HUES64 (cell line): Measurements from ENCODE around the gene BMP8B.

Source experiments
- H3K27ac ChIP-seq: 2 replicates; pipeline ENCODE4 v1.7.0; 2013; ENCODE audit warnings: low read depth, low read length, inconsistent platforms
- H3K27me3 ChIP-seq: 2 replicates; pipeline ENCODE4 v1.6.1; 2013; ENCODE audit warnings: mild to moderate bottlenecking, low read length; ENCODE audit not compliant: insufficient read depth
- H3K36me3 ChIP-seq: 2 replicates; pipeline ENCODE4 v1.6.1; 2013; ENCODE audit warnings: mild to moderate bottlenecking, low read length; ENCODE audit not compliant: insufficient read depth
- H3K4me1 ChIP-seq: 2 replicates; pipeline ENCODE4 v1.6.1; 2013; ENCODE audit warnings: mild to moderate bottlenecking, low read length, moderate library complexity; ENCODE audit not compliant: insufficient read depth
- H3K4me3 ChIP-seq: 2 replicates; pipeline ENCODE4 v1.5.1; 2013; ENCODE audit warnings: mild to moderate bottlenecking, low read length, moderate library complexity
- H3K9ac ChIP-seq: 2 replicates; pipeline ENCODE4 v1.6.1; 2013; ENCODE audit warnings: mild to moderate bottlenecking, low read depth, low read length
- H3K9me3 ChIP-seq: 2 replicates; pipeline ENCODE4 v1.6.1; 2013; ENCODE audit warnings: low read depth, low read length; ENCODE audit not compliant: insufficient read depth
- WGBS: fragments of 150-250, 120-280 bp; methylation state at CpG from one replicate; pipeline ENCODE4 v1.1.7; 2013; ENCODE audit warnings: missing lambda C conversion rate; 5-methylcytosine and 5-hydroxymethylcytosine counted together

Gene BMP8B

GRCh38 chr1:39754906-39755504, 33.7 kb downstream of the BMP8B start:
- Histone ChIP-seq H3K27me3 (no peaks in the 10 kb centered on the region), H3K4me1 (no peaks in the 10 kb centered on the region), H3K36me3 (peaks cover 66% of the 10 kb centered on the region), H3K27ac (no peak overlapping the region), H3K9me3 (no peaks in the 10 kb centered on the region), H3K9ac (no peak overlapping the region), H3K4me3 (no peak overlapping the region)
- WGBS: 92% methylated on average over 2 of the region's 2 CpGs

GRCh38 chr1:39754026-39754570, 34.6 kb downstream of the BMP8B start:
- Histone ChIP-seq H3K27me3 (no peaks in the 10 kb centered on the region), H3K9ac (no peak overlapping the region), H3K4me3 (no peak overlapping the region), H3K9me3 (no peaks in the 10 kb centered on the region), H3K27ac (no peak overlapping the region), H3K36me3 (peaks cover 73% of the 10 kb centered on the region), H3K4me1 (no peaks in the 10 kb centered on the region)
- 94% methylated on average over 2 of the region's 2 CpGs for WGBS

DNA sequence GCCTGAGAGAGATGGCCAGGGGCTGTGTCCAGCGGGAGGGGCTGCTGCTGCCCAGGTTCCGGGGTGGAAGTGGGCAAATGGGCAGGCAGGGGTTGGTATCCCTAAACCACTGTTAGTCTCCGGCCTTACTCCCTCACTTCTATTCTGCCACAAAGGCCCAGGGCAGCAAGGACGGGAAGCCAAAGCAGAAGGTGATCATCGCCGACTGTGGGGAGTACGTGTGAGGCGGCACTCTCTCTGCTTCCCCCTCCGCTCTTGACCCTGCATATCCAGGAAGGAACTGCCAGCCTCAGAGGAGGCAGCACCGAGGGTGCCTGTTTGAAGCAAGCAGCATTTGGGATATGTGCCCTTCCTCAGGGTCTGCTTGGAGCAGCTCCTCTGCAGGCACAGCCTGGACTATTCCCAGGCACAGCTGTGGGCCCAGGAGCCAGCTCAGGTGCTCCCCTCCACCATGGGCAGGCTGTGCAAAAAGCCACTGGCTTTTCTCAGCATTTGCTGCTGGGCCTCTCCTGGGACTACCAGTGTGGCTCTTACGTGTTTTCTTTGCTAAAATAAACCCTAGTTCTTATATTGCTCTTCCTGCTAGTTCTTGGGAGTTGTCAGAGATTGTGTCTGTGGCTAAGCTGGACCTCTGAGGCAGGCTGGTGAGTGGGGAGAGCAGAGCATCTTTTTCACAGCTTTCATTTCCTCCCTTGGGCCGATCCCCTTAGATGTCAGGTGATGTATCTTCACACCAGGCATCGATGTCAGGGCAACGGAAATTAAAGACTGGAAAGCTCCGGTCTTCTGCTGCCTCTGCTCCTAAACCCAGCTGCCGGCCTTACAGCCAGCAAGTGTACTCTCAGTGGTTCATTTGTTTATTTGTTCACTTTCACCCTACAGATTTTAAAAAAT, 35.3 kb downstream of the BMP8B start:
- H3K4me1 ChIP-seq: no peaks in the 10 kb centered on the region
- no peaks in the 10 kb centered on the region for H3K27me3 ChIP-seq
- peaks cover 81% of the 10 kb centered on the region for H3K36me3 ChIP-seq
- no peak overlapping the region for H3K4me3 ChIP-seq
- no peaks in the 10 kb centered on the region for H3K9me3 ChIP-seq
- H3K27ac ChIP-seq: no peak overlapping the region
- H3K9ac ChIP-seq: no peak overlapping the region
- 94% methylated on average over 16 of the region's 16 CpGs for WGBS

DNA sequence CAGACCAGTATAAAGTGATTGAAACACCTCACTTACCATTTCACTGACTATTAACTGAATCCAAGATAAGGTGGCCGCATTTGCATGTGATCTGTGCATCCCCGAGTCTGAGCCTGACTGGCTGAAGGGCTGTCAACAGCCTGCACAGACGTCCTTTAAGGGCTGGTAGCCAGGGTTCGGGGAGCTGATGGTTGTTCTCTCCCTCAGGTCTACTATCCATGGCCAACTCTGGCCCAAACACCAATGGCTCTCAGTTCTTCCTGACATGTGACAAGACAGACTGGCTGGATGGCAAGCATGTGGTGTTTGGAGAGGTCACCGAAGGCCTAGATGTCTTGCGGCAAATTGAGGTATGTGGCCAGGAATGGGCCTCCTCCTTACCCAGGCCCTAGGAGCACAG, 36.0 kb downstream of the BMP8B start:
- Histone ChIP-seq H3K9ac (no peak overlapping the region), H3K4me1 (no peaks in the 10 kb centered on the region), H3K27me3 (no peaks in the 10 kb centered on the region), H3K4me3 (no peak overlapping the region), H3K36me3 (peaks cover 83% of the 10 kb centered on the region), H3K27ac (no peak overlapping the region), H3K9me3 (no peaks in the 10 kb centered on the region)
- 96% methylated on average over 6 of the region's 6 CpGs for WGBS

DNA sequence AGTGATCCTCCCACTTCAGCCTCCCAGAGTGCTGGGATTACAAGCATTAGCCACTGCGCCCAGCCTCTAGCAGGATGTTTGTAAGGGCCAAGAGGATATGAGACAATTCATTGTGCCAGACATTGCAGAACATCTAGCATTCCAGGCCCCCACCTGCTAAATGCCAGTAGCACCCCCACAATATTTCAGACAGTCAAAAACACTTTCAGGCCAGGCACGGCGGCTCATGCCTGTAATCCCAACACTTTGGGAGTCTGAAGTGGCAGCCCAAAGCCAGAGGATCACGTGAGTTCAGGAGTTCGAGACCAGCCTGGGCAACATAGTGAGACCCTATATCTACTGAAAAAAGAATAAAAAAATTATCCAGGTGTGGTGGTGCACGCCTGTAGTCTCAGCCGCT, 37.1 kb downstream of the BMP8B start:
- no peak overlapping the region for H3K9ac ChIP-seq
- WGBS: 97% methylated on average over 7 of the region's 7 CpGs
- no peak overlapping the region for H3K4me3 ChIP-seq
- no peaks in the 10 kb centered on the region for H3K9me3 ChIP-seq
- no peaks in the 10 kb centered on the region for H3K27me3 ChIP-seq
- H3K36me3 ChIP-seq: peaks cover 88% of the 10 kb centered on the region
- no peaks in the 10 kb centered on the region for H3K4me1 ChIP-seq
- H3K27ac ChIP-seq: no peak overlapping the region

- Histone ChIP-seq H3K27me3 (no peaks in the 10 kb centered on the region), H3K9ac (no peak overlapping the region), H3K9me3 (no peaks in the 10 kb centered on the region), H3K27ac (no peak overlapping the region), H3K36me3 (peaks cover 95% of the 10 kb centered on the region), H3K4me1 (no peaks in the 10 kb centered on the region), H3K4me3 (no peak overlapping the region)
- WGBS: 96% methylated on average over 16 of the region's 16 CpGs
These were observed 43.5 kb downstream of the BMP8B start for GRCh38 chr1:39745016-39745670.

DNA sequence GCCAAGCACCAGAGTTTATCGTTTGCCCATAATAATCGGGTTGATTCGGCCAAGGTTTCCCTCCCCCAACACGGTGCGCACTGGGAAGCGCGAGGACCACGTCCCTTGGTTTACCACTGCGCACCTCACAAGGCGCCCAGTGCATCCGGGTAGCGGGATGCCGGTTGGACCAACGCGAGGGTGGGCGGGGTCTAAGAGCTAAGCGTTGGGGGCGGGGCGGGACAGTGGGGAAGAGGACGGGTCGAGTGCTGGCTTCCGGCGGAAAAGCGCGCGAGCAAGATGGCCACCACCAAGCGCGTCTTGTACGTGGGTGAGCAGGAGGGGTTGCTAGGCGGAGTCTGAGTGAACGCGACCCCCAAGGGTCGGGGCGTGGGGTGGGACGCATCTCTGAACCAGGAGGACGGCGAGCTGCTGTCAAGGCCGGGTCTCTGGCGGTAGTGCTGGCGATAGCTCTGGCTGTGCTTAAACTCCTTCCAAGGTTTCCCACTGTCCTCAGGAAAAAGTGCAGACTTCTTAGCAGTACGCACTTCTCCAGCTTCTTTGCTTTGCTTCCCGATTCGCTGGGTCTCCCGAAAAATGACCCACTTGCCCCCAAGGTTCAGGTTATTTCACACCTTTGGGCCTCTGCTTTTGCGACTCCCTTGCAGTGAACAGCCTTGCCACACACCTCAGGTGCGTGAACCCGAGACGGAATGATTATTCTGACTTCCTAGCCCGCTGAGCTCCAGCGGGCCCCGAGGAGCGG, 49.9 kb downstream of the BMP8B start, which contains the start of gene PPIE:
Gene PPIE, plus strand, starts transcription at position 261 of the 745 bp plus-strand sequence. Its CDS starts 19 bp downstream, at position 280.
- H3K4me1 ChIP-seq: no peaks in the 10 kb centered on the region; the same call in 1 of the 2 replicates
- H3K27ac ChIP-seq: no peak within 1 kb of the TSS; the same call in 1 of the 2 replicates
- 1% methylated on average over 52 of the region's 52 CpGs for WGBS
- peaks cover 37% of the 10 kb centered on the region for H3K36me3 ChIP-seq
- no peaks in the 10 kb centered on the region for H3K9me3 ChIP-seq
- H3K9ac ChIP-seq: peak within 1 kb of the TSS; percentile 90
- peak within 1 kb of the TSS; percentile 96 for H3K4me3 ChIP-seq
- H3K27me3 ChIP-seq: peaks cover 42% of the 10 kb centered on the region

DNA sequence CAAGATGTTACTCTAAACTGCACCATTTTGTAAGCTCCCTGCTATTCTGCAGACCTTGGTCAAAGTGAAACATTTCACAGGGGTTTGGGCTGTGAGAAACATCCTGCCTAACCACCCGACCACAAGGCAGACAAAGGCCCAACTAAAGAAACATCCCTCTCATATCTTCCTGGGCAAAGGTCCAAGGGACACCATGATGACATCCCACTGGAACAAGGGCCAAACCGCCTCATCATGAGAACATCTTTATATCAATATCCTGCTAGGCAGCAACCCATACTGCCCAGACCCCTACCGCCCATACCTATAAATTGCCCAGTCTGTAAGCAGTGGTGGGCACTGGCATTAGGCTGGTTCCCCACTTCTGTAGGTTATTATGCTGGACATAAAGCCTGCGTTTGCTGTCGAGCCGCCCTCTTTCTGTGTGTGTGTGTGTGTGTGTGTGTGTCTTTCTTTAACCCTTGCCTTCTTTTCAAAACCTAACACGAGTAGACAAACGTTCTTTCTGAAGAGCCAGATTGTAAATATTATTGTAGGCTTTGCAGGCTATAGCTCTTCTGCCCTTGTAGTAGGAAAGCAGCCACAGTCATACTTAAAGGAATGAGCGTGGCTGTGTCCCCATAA, 51.0 kb downstream of the BMP8B start:
- Histone ChIP-seq H3K4me1 (no peaks in the 10 kb centered on the region; the same call in 1 of the 2 replicates), H3K27ac (no peak overlapping the region), H3K27me3 (peaks cover 53% of the 10 kb centered on the region), H3K36me3 (peaks cover 25% of the 10 kb centered on the region), H3K4me3 (no peak overlapping the region), H3K9me3 (no peaks in the 10 kb centered on the region), H3K9ac (no peak overlapping the region)
- 94% methylated on average over 9 of the region's 9 CpGs for WGBS

DNA sequence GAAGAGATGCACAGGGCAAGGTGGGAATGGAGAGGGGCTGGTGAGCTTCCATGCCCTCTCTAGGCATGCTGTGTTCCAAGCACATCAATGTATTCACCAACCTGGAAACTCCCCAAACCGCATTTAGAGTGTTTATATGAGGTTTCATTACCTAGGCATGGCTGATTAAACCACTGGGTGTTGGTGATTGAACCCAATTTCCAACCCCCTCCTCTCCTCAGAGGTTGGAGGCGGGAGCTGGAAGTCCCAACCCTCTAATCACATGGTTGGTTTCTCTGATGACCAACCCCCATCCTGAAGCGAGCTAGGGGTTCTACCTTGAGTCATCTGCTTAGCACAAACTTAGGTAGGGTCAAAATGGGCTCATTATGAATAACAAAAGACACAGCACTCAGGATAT, 52.9 kb downstream of the BMP8B start:
- Histone ChIP-seq H3K27me3 (peaks cover 72% of the 10 kb centered on the region), H3K27ac (no peak overlapping the region), H3K9ac (no peak overlapping the region), H3K9me3 (no peaks in the 10 kb centered on the region), H3K4me3 (no peak overlapping the region), H3K36me3 (peaks cover 6% of the 10 kb centered on the region), H3K4me1 (no peaks in the 10 kb centered on the region; the same call in 1 of the 2 replicates)
- whole genome bisulfite sequencing: 49% methylated on average over 2 of the region's 3 CpGs

DNA sequence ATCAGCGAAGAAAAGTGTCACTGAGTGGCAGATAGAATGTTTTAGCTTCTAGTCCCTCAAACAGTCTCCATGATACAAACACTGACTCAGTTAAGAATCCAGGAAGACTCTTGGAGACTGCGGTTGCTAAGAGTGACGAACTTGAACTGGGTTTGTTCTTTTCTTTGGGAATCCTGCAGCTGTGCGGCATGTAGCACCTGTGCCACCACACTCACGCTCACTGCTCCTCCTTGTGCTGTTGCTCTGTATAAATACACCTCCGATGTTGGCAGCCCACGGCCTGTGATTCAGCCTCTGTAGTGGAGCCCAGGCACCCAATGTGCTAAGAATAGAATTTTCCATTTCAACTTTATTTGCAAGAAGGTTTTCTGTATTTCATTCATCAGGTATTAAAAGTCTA, 55.5 kb downstream of the BMP8B start:
- Histone ChIP-seq H3K36me3 (no peaks in the 10 kb centered on the region), H3K4me1 (no peaks in the 10 kb centered on the region), H3K27ac (no peak overlapping the region), H3K9ac (no peak overlapping the region), H3K4me3 (no peak overlapping the region), H3K27me3 (peaks cover 97% of the 10 kb centered on the region), H3K9me3 (no peaks in the 10 kb centered on the region)
- WGBS: 74% methylated on average over 7 of the region's 7 CpGs
